Heart right ventricle (tissue), 16 donors: ENCODE data around the gene RIPOR2. TPM values are rescaled to one million over a fixed set of nuclear protein-coding genes. Genes with fewer than 3 reads are reported as not detected.
A peak's percentile ranks its signal among the peaks of the same experiment; 100 is the strongest.

Experiments used
- ATAC-seq, 8 donors: fragments of 200-7000 bp; cut with Tn5 transposase; one replicate each; pipeline ENCODE4 v1.9.1; 2020; ENCODE audit warnings: mild to moderate bottlenecking in 8 of 8, moderate library complexity in 8 of 8, moderate number of reproducible peaks in 1 of 8
- DNase-seq, 2 donors: peaks; one replicate each; pipeline ENCODE4 v3.0.0-alpha.2; 2020
- H3K27ac ChIP-seq, 10 donors: fragments of 200-600 bp; sonication (generic) in 2 of 10; one replicate each; pipeline versions ENCODE4 v1.5.0 to v1.8.0; 2020 to 2022; ENCODE audit warnings: mild to moderate bottlenecking in 3 of 10
- H3K27me3 ChIP-seq, 7 donors: fragments of 200-600 bp; one replicate each; pipeline ENCODE4 v1.8.0; 2021 to 2022; ENCODE audit warnings: mild to moderate bottlenecking in 2 of 7
- H3K36me3 ChIP-seq, 9 donors: fragments of 200-600 bp; sonication (generic) in 1 of 9; one replicate each; pipeline versions ENCODE4 v1.5.0 to v1.8.0; 2020 to 2022; ENCODE audit warnings: mild to moderate bottlenecking in 2 of 9
- H3K4me1 ChIP-seq, 9 donors: fragments of 200-600 bp; sonication (generic) in 1 of 9; one replicate each; pipeline versions ENCODE4 v1.5.0 to v1.8.0; 2020 to 2022; ENCODE audit warnings: mild to moderate bottlenecking in 4 of 9
- H3K4me3 ChIP-seq, 10 donors: fragments of 200-600 bp; sonication (generic) in 2 of 10; one replicate each; pipeline versions ENCODE4 v1.5.0 to v1.8.0; 2020 to 2022; ENCODE audit warnings: mild to moderate bottlenecking in 7 of 10, moderate library complexity in 2 of 10
- H3K9me3 ChIP-seq, 11 donors: fragments of 200-600 bp in 10 of 11; sonication (generic) in 2 of 11; one replicate each; pipeline versions ENCODE4 v1.5.0 to v1.8.0; 2013 to 2022; ENCODE audit warnings: mild to moderate bottlenecking in 2 of 11, control low read depth in 1 of 11, moderate library complexity in 1 of 11
- WGBS, 2 donors: extraction: QIAGEN DNeasy Blood & Tissue Kit; methylation state at CpG; one replicate each; pipeline ENCODE4 v1.1.7; 2013; ENCODE audit warnings: inconsistent platforms in 1 of 2; 5-methylcytosine and 5-hydroxymethylcytosine counted together
- intact Hi-C, 10 donors: fragments of 100-400 bp; cut with DNase I; formaldehyde crosslinking; loops; one replicate each; pipeline versions ENCODE4 v1.11.1 to v1.14.2; 2022
- polyA plus RNA-seq, 2 donors: library from polyadenylated mRNA; stranded (reverse); fragments of 200-250 nt; gene quantifications; one replicate each; pipeline ENCODE4 v1.2.3, GENCODE V29; 2013
- total RNA-seq, 10 donors: library from RNA; stranded (reverse); fragmentation: NEBNext Ultra II Directional in 3 of 10; extraction: Animal tissue kit (Norgen Biotek cat#: 25700) in 3 of 10; gene quantifications; one replicate each; pipeline versions ENCODE4 v1.2.1 to v1.2.4, GENCODE V29; 2021 to 2023
- TF ChIP-seq, protein P1 (sequence below), 9 donors: fragments of 200-600 bp; sonication (generic) in 2 of 9; IDR thresholded peaks; one replicate each; pipeline versions ENCODE4 v1.5.0 to v1.8.0; 2021 to 2022; ENCODE audit warnings: antibody characterized with exemption in 9 of 9, mild to moderate bottlenecking in 5 of 9, moderate library complexity in 1 of 9
- donor health status: Arrhythmogenic right ventricular cardiomyopathy.
- donor health status: ischemic (EF 13 %, LVEDD 7.1; RV severe dilation, severe dysfunction).
- donor health status: healthy with polysubstance abuse.
- donor health status: DM: no; HTN: yes; CAD: no.
- donor health status: DM: no; HTN: no; CAD: no.
- donor health status: ischemic (EF 25% LVEDD 6.9; RV normal size, moderate dysfunction).
- donor health status: ischemic (EF 25% LVEDD 5.7; RV mildly dilated, moderate dysfunction).
- donor health status: healthy.
- donor health status: DM: yes; HTN: yes; CAD: no.
- donor health status: Ischemic cardiomyopathy.
- donor health status: ischemic (EF 35%, LVEDD 5.7; RV mildly dilated, moderate dysfunction).
- donor health status: nonischemic (EF 11% LVEDD 7.7; RV severe dilation, severe dysfunction).
- donor health status: DM: yes; HTN: yes; CAD: no.
- donor health status: PGD.
- donor health status: ischemic (EF 29% LVEDD 5.4; RV normal size, mild dysfunction).
- donor health status: nonischemic (EF 23%, LVEDD 6.1; RV moderate dilation, normal function).

RIPOR2 gene
- total and polyA plus RNA-seq, 12 donors: 1.2 to 14.5 (median 3.6) TPM

DNA sequence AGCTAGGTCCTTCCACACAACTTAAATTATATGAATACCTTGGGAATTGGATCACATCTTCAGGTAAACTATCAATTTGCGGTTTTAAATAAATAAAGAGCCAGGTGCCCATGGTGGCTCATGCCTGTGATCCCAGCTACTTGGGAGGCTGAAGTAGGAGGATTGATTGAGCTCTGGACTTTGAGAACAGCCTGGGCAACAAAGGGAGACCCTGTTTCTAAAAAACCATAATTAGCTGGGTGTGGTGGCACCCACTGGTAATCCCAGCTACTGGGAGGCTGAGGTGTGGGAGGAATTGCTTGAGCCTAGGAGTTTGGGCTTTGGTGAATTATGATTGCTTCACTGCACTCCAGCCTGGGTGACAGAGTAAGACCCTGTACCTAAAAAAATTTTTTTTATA lies 157.6 kb downstream of the RIPOR2 start:
- intact Hi-C loops: loop anchor here in 4 of 10 donors (5.0 to 10.0 kb wide), 4 partner anchors 53 to 287 kb away; partner anchors contain the start of gene C6orf62 (in 2 of the 4)
- H3K4me3 ChIP-seq: no peak overlapping the region
- no peaks in the 10 kb centered on the region for H3K9me3 ChIP-seq
- no peaks in the 10 kb centered on the region for H3K27me3 ChIP-seq
- ATAC-seq (no peak), DNase-seq (no peak)
- H3K36me3 ChIP-seq: peaks cover 0 to 34% (median 2%) of the 10 kb centered on the region in 9 donors
- WGBS, 2 donors: 95 to 96% methylated on average over 1 of the region's 1 CpG
- TF ChIP-seq, protein P1, sequence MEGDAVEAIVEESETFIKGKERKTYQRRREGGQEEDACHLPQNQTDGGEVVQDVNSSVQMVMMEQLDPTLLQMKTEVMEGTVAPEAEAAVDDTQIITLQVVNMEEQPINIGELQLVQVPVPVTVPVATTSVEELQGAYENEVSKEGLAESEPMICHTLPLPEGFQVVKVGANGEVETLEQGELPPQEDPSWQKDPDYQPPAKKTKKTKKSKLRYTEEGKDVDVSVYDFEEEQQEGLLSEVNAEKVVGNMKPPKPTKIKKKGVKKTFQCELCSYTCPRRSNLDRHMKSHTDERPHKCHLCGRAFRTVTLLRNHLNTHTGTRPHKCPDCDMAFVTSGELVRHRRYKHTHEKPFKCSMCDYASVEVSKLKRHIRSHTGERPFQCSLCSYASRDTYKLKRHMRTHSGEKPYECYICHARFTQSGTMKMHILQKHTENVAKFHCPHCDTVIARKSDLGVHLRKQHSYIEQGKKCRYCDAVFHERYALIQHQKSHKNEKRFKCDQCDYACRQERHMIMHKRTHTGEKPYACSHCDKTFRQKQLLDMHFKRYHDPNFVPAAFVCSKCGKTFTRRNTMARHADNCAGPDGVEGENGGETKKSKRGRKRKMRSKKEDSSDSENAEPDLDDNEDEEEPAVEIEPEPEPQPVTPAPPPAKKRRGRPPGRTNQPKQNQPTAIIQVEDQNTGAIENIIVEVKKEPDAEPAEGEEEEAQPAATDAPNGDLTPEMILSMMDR (IDR thresholded peaks at IDR 0.05): no peak
- peaks cover 0 to 41% (median 10%) of the 10 kb centered on the region in 9 donors for H3K4me1 ChIP-seq
- H3K27ac ChIP-seq: no peak overlapping the region

DNA sequence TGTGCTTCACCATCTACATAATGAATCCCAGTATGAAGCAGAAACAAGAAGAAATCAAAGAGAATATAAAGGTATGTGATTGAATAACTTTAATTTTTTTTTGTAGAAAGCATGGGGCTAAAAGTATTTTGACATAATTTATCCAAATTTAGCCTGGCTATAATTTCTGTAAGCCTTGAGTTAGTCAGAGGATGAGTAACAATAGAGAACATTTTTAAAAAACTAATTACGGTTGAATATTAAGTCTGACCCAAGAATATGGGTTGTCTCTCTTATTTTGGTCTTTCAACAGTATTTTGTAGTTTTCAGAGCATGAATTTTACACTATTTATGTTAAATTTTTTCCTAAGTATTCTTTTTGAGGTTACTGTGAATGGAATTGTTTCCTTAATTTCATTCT lies 158.5 kb downstream of the RIPOR2 start:
- DNase-seq: no peak
- peaks cover 0 to 41% (median 10%) of the 10 kb centered on the region in 9 donors for H3K4me1 ChIP-seq
- intact Hi-C loops: loop anchor here in 4 of 10 donors (5.0 to 10.0 kb wide), 4 partner anchors 52 to 288 kb away; partner anchors contain the start of gene C6orf62 (in 2 of the 4)
- peaks cover 0 to 25% (median 0%) of the 10 kb centered on the region in 9 donors for H3K36me3 ChIP-seq
- WGBS, 2 donors: 76 to 86% methylated on average over 1 of the region's 1 CpG
- H3K9me3 ChIP-seq: no peaks in the 10 kb centered on the region
- H3K27ac ChIP-seq: no peak overlapping the region
- ATAC-seq: no peak
- H3K27me3 ChIP-seq: no peaks in the 10 kb centered on the region
- TF ChIP-seq, protein P1 (IDR thresholded peaks at IDR 0.05): no peak
- no peak overlapping the region for H3K4me3 ChIP-seq

DNA sequence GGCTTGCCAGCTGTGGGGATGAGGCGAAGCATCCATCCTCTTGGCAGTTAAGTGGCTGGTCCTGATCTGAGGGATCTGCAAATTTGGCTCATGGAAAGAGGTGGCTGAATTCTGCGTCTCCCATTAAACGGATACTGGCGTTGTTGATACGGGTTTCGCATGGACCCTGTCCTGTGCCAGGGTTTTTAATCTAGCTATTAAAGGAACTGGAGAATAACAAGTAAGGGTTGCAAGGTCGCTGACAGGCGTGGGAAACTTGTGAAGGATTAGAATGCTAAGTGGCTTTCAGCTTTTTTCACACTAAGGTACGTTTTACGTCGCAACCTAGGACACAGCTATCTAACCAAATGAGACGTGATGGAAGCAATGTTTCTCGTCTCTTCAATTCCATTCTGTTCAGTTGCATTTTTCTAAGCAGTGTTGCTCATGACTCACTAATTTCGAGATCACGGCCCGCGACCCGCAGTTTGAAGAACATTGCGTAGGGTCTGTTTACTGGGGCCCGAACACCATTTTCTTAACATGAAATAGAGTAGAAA lies 160.2 kb downstream of the RIPOR2 start:
- no peaks in the 10 kb centered on the region for H3K9me3 ChIP-seq
- ATAC-seq (peak in 3 of 8 donors; percentile 0 to 12 (median 2)), DNase-seq (no peak)
- 5 to 7% methylated on average over 20 of the region's 20 CpGs for WGBS, 2 donors
- H3K4me3 ChIP-seq: peak overlapping the region; percentile 82 to 98 (median 91)
- peak overlapping the region in 9 of 10 donors; percentile 77 to 95 (median 91) for H3K27ac ChIP-seq
- TF ChIP-seq, protein P1 (IDR thresholded peaks at IDR 0.05): no peak
- peaks cover 0 to 41% (median 10%) of the 10 kb centered on the region in 9 donors for H3K4me1 ChIP-seq
- H3K36me3 ChIP-seq: peaks cover 0 to 8% (median 0%) of the 10 kb centered on the region in 9 donors
- H3K27me3 ChIP-seq: no peaks in the 10 kb centered on the region
- intact Hi-C loops: loop anchor here in 5 of 10 donors (1.0 to 10.0 kb wide), 6 partner anchors 51 to 289 kb away; partner anchors contain the start of gene C6orf62 (in 2 of the 5)

- peak within 1 kb of the TSS; percentile 82 to 98 (median 91) for H3K4me3 ChIP-seq
- H3K36me3 ChIP-seq: peaks cover 0 to 6% (median 0%) of the 10 kb centered on the region in 9 donors
- TF ChIP-seq, protein P1 (IDR thresholded peaks at IDR 0.05): peak in 1 of 9 donors; percentile 13
- WGBS, 2 donors: 0 to 1% methylated on average over 73 to 75 of the region's 75 CpGs
- DNase-seq (peak; percentile 99), ATAC-seq (peak; percentile 97 to 100 (median 99))
- H3K27ac ChIP-seq: peak within 1 kb of the TSS; percentile 38 to 95 (median 91)
- H3K27me3 ChIP-seq: no peaks in the 10 kb centered on the region
- no peaks in the 10 kb centered on the region for H3K9me3 ChIP-seq
- H3K4me1 ChIP-seq: peaks cover 0 to 41% (median 10%) of the 10 kb centered on the region in 9 donors
- intact Hi-C loops: loop anchor here in 8 of 10 donors (1.0 to 10.0 kb wide), 8 partner anchors 50 to 290 kb away; partner anchors contain the start of gene C6orf62 (in 2 of the 8)
Observed at GRCh38 chr6:24774696-24775519, 160.9 kb downstream of the RIPOR2 start, which contains the start of gene GMNN. TSS of gene GMNN (plus strand) at chr6:24774937. CDS start at chr6:24777247, 2,310 bp downstream.
